NCI-H128 (cell line): ENCODE results near the gene MARCO.
"Not testable (repeated sequence)": the region's sequence is repeated elsewhere in the genome, so short reads cannot be mapped to it uniquely, and the experiment has no call there.

ENCODE experiments used
- DNase-seq: peaks from one replicate; lab custom pipeline; 2025; ENCODE audit not compliant: unreplicated experiment; lab: John Stamatoyannopoulos, UW

Gene MARCO

DNA sequence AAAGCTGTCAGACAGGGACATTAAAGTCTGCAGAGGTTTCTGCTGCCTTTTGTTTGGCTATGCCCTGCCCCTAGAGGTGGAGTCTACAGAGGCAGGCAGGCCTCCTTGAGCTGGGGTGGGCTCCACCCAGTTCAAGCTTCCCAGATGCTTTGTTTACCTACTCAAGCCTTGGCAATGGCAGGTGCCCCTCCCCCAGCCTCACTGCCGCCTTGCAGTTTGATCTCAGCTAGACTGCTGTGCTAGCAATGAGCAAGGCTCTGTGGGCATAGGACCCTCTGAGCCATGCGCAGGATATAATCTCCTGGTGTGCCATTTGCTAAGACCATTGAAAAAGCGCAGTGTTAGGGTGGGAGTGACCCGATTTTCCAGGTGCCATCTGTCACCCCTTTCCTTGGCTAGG lies 61.9 kb downstream of the MARCO start:
- not testable (repeated sequence) for DNase-seq

DNA sequence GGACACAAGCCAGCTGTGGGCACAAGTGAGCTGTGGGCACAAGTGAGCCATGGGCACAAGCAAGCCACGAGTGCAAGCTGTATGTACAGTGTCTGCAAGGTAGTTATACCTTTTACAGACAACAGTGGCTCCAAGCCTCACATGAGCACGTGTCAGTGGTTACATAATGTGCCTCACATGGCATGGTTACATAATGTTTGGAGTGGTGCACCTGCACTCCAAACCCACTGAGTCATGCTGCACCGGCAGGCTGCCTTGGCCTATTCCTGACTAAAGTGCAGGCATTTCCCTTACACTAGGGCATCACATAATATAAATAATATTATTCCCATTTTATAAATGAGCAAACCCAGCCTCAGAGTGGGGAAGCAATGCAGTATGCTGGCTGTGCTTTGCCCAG lies 62.6 kb downstream of the MARCO start:
- no peak for DNase-seq

DNA sequence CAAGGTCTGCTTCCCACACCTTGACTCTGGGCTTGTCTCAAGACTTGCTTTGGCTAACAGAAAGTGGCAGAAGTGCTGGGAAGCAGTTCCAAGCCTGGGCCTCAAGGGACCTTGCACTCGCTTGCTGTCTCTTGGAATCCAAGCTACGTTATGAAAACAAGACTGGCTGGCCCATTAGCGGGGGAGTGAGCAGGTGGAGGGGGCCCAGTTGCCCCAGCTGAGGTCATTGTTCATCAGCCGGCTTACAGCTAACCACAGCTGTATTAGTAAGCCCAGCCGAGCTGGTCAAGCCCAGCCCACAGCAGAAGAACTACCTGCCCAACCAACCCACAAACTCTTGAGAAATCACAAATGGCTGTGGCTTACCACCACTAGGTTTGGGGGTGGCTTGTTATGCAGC lies 63.1 kb downstream of the MARCO start:
- DNase-seq, result no peak

- no peak for DNase-seq
Observed at GRCh38 chr2:119005555-119005954, 63.6 kb downstream of the MARCO start.

- no peak for DNase-seq
Observed at GRCh38 chr2:119006441-119006840, 64.4 kb downstream of the MARCO start.

DNA sequence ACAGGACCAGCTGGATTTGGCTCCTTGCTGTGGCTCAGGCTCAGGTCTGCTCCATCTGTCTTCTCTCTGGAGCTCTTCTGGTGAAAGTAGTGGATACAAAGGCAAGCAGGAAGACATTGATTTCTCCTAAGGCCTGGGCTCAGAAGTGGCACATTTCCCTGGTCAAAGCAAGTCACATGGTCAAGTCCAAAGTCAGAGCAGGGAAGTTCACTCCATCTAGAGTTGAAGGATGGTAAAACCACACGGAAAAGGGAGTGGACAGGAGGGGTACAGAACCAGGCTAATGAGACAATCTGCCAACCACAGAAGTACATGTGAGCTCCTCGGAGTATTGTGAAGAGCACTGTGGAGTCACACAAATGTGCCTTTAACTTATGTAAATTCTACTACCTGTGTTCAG lies 66.1 kb downstream of the MARCO start:
- no peak for DNase-seq

DNA sequence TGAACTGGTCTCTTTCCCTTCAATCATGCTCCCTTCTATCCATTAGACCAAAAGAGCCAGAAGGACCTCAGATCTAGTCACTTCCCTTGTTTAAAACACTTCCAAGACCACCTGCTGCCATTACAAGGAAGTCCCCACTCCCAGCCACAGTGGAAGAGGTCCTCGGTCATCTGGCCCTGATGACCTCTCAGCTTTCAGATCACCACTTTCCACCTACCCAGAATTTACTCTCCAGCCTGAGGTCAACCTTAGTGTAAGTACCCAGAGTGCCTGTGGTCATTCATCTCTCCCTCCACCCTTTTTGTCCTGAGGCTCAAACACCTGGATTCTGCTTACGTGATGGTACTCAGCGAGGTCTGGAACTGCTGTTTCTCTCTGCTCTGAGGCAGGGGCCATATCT lies 67.1 kb downstream of the MARCO start:
- DNase-seq, result no peak

- no peak for DNase-seq
Observed at GRCh38 chr2:119010336-119010735, 68.3 kb downstream of the MARCO start.

GRCh38 chr2:119011162-119011909 lies 69.3 kb downstream of the MARCO start:
- no peak for DNase-seq

- DNase-seq, result no peak
Observed at GRCh38 chr2:119011910-119012209, 69.9 kb downstream of the MARCO start.

DNA sequence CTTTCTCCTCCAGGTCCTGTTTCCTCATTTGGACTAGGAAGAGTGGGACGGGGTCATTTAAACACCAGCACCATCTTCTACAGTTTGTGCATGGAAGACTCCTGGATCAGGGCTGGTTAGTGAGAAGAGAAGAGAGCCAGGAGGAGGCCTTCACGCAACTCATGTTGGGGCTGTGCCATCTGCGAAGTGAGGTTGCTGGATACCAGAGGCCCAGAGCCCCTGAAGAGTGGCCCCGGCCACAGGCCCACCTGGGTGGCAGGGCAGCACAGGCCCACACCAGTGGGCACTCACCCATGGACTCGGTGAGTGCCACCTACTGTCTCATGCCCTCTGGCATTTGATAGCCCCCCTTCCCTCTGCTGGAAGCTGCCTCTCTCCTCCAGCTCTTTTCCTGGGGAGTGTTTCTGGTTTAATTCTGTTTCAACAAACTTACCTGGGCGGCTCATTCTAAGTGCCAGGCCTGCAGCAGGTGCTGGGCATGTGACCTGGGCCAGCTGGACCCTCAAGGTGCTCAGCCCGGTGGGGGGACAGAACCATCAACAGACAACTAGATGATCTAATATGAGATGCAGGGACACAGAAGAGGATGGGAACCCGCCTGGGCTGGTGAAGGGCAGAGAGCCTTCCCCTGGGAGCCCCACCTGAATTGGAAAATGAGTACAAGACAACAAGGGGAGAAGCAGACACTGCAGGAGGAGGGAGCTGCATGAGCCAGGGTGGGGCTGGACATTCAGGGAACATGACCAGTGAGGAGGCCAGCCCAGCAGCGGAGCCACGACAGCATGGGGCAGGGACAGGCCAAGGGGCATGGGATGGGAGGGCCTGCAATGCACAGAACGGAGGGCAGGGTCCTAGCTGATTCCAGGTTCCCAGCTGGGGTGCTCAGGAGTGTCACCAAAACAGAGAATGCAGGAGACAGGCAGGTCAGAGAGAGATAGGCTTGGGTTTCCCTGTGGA lies 70.6 kb downstream of the MARCO start:
- DNase-seq, result no peak

- DNase-seq, result no peak
Observed at GRCh38 chr2:119013671-119014070, 71.7 kb downstream of the MARCO start.

DNA sequence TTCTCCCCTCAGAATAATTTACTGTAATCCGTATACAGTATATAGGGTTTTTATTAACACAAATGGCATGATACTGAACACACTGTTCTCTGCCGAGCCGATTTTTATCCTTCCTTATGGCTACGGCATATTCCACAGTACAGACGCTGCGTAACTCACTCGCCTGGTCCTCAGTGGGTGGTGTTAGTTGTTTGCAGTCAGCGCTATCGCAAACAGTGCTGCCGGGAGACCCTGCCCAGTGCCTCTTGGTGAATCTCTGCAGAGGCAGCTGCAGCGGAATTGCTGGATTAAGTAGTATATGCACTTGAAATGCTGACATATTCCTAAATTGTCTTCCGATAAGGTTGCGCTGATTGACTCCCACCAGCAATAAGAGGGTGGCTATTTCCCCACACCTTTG lies 73.9 kb downstream of the MARCO start:
- DNase-seq, result no peak

DNA sequence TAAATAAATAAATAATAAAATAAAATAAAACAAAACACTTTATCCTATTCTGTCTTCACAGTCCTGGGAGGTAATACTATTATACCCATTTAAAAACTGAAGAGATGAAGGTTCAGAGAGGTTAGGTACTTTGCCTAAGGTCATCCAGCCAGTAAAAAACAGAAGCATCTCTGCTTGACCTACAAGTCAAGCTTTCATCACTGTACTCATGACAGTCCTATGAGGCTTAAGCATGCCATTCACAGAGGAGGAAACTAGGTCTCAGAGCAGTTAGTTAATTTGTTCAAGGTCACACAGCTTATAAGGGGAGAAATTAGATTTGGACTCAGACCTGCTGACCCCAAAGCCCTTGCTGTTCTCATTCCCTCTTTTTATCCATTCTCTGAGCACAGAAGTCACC lies 77.5 kb downstream of the MARCO start:
- no peak for DNase-seq

DNA sequence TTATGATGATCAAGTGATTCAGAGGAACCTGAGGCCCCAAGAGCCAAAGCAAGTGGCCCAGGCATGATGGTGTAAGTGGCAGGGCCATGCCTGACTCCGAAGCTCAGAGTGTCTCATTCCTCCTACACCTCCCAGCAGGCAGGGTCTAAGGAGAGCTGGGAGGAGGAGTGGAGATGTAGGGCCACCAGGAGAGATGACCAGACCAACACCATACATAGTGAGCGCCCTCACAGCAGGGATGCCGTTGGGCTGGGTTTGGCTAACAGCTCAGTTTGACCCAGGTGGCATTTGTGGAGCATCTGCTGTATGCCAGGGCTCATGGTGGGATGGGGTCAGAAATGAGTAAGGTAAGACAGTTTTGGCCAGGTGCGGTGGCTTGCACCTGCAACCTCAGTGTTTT lies 80.7 kb downstream of the MARCO start:
- no peak for DNase-seq

GRCh38 chr2:119023534-119023933 lies 81.5 kb downstream of the MARCO start:
- DNase-seq, result no peak

- DNase-seq, result no peak
Observed at GRCh38 chr2:119024152-119024551, 82.2 kb downstream of the MARCO start.

DNA sequence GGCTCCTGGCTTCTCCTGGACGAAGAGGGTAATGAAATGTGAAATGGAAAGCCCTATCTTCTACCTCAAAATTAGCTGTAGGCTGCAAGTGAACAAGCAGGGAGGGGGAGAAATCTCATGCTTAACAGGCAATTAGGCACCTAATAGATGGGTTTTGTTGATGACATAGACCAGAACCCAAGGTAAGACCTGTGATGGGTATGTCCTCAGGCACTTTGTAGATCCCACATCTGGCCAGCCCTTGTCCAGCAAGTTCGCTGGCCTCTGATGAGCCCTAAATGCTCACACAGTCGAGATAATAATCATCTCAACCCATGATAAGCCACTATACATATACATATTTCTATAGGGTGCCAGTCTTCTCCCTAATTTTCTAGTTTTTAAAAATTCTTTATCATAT lies 82.6 kb downstream of the MARCO start:
- no peak for DNase-seq

GRCh38 chr2:119025013-119025412 lies 83.0 kb downstream of the MARCO start:
- no peak for DNase-seq

DNA sequence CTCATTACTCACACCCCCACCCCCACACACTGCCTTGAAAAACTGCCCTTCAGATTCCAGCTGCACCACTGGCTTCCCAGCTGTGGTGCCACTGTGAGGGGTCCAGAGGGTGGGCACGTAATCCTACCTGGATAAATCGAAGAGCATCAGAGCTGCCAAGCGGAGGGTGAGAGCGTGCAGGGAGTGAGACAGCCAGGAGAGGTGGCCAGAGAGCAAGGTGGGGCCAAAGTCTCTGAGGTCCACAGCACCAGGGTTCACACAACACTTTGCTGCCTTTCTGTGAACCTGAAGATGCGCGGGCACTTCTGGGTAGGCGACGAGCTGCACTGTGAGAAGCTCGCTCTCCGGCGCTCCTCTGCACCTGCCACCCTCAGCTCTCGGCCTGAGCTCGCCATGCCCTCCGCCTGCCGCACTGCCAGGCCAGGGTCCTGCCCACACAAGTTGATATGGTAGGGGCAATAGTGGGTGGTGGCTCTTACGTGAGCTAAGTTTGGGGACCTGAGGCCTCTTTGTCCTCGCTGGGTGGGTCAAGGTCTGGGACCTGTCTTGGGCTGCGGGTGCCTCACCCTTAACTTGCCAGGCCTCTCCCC lies 83.9 kb downstream of the MARCO start:
- DNase-seq, result no peak

GRCh38 chr2:119026890-119027289 lies 84.9 kb downstream of the MARCO start:
- DNase-seq, result no peak
